HG03095 (cell line): ENCODE results near the gene NLGN2.

Source experiments
- ATAC-seq: cut with Tn5 transposase; IDR thresholded peaks from one replicate; pipeline ENCODE4 v1.9.1; 2021; ENCODE audit warnings: moderate library complexity; ENCODE audit not compliant: unreplicated experiment

NLGN2 gene

DNA sequence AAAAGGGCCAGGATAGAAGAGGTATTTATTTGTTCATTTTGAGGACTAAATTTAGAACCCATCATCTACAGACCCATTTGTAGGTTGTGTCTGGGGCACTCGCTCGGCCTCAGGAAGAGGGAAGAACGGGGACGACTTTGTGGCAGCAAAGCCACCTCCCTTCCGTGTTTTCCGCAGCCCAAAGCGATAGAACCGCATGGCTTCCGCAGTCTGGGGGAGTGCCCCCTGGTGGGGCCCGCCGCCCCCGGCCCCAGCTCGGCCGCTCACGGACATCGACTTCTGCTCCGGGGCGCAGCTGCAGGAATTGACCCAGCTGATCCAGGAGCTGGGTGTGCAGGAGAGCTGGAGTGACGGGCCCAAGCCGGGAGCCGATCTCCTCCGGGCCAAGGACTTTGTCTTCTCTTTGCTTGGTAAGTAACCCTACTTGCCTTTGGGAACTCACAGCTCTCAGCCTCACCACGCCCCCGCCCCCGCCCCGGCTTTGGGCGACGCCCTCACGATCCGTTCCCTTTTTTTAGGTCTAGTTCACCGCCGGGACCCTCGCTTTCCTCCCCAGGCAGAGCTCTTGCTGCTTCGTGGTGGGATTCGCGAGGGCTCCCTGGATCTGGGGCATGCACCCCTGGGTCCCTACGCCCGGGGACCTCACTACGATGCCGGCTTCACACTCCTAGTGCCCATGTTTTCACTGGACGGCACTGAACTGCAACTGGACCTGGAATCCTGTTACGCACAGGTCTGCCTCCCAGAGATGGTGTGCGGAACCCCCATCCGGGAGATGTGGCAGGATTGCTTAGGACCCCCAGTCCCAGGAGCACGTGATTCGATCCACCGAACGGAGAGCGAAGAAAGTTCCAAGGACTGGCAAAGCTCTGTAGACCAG is 28.3 kb downstream of the NLGN2 start:
- ATAC-seq, result peak; percentile 23

DNA sequence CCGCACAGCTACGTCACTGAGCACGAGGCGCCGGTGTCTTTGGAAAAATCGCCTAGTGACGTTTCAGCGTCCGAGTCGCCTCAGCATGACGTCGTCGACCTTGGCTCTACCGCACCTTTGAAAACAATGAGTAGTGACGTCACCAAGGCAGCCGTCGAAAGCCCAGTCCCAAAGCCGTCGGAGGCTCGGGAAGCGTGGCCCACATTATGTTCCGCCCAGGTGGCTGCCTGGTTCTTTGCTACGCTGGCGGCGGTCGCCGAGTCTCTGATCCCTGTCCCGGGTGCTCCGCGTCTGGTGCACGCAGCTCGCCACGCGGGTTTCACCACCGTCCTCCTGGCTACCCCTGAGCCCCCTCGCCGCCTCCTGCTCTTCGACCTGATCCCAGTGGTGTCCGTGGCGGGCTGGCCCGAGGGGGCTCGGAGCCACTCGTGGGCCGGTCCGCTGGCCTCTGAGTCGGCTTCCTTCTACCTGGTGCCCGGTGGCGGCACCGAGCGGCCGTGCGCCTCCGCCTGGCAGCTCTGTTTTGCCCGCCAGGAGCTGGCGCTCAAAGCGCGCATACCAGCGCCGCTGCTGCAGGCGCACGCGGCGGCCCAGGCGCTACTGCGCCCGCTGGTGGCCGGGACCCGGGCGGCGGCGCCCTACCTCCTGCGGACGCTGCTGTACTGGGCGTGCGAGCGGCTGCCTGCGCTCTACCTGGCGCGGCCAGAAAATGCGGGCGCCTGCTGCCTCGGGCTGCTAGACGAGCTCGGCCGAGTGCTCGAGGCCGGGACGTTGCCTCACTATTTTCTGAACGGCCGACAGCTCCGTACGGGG is 29.1 kb downstream of the NLGN2 start:
- no peak for ATAC-seq

DNA sequence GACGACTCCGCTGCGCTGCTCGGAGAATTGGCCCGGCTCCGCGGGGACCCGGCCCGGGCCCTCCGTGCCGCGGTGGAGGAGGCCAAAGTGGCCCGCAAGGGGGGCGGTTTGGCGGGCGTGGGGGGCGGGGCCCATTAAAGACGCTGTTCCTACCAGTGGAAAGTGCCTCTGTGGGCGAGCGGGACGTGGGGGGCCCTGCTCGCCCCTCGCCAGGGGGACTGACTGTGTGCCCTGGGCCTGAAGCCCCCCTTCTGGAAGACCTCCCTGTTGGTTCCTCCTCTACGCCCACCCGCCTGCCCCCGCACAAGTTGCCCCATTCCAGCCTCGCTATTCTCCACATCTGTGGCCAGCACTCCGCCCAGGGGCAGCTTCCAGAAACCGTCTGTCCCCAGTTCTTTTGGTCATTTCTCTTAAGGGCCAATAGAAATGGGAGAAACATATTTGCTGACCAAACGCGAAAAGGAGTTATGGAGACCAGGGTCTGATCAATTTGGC is 29.8 kb downstream of the NLGN2 start:
- no peak for ATAC-seq

DNA sequence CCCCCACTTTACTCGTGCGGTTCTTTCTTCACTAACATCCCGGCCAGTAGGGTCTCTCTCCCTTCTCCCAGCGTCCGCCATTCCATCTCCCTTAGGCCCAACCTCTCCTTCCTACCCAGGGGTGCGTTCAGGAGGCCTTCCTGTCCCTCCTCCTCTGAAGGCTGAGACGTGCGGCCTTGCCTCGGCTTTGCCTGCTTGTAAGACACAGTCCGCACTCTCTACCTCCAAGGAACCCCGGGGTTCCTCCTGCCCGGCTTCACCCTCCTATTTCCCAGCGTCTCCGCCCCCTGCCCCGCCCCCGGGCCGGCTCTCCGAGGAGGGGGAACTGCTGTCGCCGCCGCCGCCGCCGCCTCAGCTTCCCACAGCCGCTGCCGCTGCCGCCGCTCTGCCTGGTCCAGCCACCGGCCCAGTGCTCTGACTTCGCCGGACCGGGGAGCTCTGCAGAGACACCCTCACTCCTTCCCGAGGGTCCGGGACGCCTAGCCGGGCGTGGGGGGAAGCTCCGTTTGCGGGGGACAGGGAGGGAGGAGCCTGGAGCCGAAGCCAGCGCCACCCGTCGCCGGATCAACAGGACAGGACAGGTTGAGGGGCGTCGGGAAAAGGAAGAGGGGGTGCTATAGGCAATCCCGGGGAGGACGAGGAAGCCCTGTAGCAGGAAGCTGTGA is 30.4 kb downstream of the NLGN2 start:
- ATAC-seq, result no peak

DNA sequence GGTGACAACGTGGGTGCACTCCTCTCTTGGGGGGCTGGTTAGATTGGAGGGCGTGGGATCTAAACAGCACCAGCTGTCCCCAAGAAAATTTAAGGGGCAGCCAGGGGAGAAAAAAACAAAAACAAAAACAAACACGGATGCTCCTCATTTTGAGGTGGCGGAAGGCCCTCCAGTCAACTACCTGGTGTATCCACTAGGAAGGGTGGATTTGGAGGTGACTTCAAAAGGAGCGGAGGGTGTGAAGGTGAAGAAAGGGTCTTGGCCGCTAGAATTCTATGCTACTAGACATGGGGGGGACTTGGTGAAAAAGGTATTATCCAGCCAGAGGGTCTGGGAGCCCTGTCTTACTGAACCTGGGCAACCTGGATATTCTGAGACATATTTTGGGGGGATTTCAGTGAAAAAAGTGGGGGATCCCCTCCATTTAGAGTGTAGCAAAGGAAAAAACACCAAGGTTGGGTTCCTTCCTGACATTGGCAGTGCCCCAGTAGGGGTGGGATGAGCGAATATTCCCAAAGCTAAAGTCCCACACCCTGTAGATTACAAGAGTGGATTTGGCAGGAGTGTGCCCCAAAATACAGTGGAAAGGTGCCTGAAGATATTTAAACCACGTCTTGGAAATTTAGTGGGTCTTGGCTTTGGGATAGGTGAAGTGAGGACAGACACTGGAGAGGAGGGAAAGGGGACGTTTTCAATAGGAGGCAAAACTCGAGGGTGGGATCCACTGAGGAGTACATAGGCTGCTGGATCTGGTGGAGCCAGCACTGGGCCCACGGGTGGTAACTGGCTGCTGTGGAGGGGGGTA is 31.2 kb downstream of the NLGN2 start:
- no peak for ATAC-seq

DNA sequence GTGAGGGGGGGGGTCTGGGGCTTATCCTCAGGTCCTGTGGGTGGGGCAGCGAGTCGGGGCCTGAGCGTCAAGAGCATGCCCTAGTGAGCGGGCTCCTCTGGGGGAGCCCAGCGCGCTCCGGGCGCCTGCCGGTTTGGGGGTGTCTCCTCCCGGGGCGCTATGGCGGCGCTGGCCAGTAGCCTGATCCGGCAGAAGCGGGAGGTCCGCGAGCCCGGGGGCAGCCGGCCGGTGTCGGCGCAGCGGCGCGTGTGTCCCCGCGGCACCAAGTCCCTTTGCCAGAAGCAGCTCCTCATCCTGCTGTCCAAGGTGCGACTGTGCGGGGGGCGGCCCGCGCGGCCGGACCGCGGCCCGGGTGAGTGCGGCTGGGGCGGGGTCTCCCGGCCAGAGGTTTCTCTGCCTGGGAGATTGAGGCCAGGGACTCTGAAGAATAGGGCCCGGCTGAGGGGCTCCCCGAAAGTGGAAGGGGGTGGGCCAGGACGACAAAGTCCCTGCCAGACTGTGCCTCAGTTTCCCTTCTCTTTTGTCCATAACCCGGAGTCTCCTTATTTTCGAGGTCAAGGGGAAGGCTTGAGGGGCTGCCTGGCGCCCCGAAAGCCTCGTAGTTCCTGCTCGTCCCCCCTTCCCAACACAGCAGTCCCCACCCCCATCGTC is 31.9 kb downstream of the NLGN2 start, which contains the start of gene FGF11:
Gene FGF11 (plus strand): TSS at position 51 of the 651 bp plus-strand sequence. CDS start 109 bp downstream, at position 160.
- ATAC-seq, result no peak

DNA sequence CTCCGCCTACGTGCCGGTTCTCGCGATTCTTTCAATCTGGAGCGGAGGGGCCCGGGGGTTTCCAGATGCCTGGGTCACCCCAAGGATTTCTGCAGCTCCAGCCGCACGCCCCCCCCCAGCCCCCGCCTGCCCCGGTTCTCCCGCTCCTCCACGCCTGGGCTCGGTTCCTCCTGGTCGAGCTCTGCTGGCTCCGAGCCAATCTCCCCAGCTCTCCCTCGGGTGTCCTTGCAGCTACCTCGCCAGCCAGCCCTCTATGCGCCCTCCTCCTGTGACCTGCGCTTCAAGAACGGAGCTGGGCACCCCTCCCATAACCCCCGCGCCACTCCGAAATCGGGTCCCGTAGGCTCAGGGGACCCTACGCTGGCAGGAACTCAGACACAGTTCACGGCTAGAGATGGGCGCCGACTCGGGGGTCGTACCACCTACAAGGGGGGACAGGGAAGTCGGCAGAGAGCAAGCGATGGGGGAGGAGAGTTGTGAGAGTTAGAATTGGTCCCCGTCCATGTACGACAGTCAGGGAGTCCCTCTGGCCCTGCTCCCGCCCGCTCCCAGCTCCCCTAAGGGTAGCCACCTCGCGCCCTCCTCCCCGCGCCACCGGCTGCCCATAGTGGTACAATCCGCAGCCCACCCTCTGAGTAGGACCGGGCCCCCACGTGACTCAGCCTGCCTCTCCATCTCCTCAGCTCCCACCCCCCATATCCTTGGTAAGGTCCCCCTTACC is 32.6 kb downstream of the NLGN2 start:
- ATAC-seq, result no peak

DNA sequence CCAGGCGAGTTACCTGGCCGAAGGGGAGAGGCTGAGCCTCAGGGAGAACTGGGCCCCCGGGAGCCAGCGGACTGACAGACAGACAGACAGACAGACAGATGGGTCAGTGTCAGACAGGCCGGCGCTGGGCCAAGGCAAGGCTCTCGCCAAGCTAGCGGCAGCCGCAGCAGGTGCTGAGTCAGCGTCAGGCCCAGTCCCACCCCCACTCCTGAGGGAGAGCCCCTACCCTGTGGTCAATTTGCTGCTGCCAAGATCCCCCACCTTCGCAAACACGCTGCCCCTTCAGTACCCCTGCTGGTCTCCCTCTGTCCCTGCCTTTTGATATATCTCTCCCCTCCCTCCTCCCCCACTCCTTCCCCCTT is 33.2 kb downstream of the NLGN2 start:
- ATAC-seq, result no peak

DNA sequence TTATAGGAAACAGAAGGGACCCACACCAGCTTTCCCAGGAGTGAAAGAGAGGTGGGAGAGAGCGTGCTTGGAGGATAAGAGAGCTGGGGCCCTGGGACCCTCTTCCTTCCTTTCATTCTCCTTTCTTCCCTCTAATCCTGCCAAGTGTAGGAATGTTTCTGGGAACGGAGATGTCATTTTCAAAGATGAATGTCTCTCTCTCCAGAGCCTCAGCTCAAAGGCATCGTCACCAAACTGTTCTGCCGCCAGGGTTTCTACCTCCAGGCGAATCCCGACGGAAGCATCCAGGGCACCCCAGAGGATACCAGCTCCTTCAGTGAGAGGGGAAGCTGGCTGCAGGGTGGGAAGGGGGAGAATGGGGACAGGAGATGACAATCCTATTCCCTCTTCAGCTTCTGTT is 33.6 kb downstream of the NLGN2 start:
- ATAC-seq, result no peak

DNA sequence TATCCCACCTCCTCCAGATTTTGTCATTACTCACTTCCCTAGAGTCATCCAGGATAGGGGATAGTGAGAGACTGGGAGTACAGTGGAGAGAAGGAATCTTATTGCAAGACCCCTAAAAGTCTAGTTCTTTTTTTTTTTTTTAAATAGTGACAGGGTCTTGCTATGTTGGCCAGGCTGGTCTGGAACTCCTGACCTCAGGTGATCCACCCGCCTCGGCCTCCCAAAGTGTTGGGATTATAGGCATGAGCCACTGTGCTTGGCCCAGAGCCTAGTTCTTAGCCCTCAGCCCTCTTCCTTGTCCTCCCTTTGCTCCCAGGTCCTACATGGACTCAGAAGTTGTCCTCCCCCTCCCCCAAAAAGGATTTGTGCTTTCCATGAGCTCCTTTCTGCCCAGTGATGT is 34.5 kb downstream of the NLGN2 start:
- ATAC-seq, result no peak

DNA sequence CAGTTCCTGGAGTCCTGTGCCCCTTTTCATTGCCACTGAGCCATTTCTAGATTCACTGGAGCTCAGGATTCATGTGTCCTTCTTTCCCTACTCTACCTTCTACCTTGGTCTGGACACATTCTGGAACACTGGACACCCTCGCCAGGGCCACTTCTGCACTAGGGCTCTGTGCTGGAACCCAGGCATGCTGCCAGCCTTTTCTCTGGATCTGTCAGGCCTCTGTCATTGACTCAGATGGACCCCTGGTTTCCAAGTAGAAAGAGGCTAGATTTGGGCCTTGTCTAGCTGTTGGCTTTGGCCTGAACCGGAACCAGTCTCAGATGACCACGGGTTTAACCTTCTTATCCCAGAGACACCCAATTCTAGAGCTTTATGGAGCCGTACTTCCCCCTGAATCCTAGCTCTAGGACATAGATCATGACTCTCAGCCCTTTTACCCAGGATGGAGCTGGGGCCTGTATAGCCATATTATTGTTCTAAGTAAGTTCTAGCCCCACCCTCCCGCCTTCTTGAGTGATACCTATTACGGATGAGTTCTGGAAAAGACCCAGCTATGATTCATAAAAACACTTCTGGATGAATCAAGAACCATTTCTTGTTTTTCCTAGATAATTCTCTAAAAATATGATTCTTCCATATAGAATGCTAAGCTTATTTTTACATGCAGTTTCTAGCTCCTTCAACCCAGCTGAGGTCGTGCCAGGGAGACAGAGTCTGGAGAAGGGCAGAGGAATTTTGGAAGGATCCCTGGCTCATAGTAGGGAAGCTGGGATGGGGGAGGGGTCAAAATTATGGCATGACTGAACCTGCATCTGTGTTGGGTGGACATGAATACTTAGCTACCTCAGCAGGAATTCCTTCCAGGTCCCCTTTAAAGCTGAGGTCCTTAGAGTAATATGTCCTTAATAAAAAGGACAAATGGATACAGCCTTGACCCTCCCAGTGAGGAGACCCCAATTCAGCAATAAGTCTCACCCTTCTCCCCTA is 36.1 kb downstream of the NLGN2 start:
- no peak for ATAC-seq

DNA sequence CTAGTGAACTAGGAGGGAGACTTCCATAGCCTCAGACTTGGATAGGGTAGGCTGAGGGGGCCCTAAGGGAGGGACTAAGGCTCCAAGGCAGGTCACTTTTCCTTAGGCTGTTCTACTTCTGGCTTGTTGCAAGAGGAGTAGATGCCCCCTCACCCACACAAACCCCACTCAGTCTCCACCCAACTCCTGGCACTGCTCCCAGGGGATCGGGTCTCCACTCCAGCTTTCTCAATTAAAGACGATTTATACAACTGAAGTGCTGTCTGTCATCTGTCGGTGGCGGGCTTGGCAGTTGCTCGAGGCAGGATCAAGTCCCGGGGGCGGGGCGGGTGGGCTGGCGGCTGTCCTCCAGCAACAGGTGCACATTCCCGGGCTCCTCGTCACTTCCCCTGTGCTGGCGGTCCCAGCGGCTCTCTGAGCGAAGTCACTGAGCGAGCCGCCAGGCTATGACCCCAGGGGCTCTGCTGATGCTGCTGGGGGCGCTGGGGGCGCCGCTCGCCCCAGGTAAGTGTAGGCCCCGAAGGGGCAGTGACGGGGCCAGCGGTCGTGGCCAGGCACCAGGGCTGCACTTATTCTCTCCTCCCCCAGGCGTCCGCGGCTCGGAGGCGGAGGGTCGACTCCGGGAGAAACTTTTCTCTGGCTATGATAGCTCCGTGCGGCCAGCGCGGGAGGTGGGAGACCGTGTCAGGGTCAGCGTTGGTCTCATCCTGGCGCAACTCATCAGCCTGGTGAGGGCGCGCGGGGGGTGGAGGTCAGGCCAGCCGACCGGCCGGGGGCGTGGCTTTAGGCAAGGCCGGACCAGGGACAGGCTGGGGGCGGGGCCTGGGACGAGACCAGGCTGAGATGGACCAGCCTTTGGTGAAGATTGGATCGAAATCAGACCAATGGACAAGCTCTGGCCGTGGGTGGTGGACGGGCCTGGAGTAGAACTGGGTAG is 37.3 kb downstream of the NLGN2 start, which contains the start of gene CHRNB1:
Gene CHRNB1 (plus strand): TSS at position 380 of the 937 bp plus-strand sequence. CDS start 67 bp downstream, at position 447.
- no peak for ATAC-seq

DNA sequence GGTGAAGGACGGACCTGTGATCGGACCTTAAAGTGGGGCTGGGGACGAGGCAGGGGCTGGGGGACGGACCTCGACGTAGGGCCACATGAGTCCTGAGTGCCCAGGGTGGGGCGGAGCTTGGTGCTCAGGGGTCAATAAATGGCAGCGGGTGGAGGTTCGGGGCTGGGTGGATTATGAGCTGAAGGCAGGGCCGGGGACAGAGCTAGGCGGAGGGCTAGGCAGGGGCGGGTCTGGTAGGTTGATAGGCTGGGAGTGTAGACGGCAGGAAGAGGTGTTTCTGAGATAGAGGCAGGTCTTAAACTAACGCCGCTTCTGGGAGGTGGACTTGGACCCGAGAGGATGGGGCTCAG is 37.9 kb downstream of the NLGN2 start:
- ATAC-seq, result no peak

DNA sequence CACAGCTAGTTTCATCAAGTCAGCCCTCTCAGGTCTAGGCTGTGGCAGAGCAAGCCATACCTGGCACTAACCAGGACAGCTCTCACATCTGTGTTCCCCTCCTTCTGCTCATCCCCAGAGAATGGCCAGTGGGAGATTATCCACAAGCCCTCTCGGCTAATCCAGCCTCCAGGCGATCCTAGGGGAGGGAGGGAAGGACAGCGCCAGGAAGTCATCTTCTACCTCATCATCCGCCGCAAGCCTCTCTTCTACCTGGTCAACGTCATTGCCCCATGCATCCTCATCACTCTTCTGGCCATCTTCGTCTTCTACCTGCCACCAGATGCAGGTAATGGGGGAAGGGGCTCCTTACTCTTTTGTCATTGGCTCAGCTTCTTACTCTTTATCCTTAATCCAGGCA is 40.8 kb downstream of the NLGN2 start:
- ATAC-seq, result no peak

DNA sequence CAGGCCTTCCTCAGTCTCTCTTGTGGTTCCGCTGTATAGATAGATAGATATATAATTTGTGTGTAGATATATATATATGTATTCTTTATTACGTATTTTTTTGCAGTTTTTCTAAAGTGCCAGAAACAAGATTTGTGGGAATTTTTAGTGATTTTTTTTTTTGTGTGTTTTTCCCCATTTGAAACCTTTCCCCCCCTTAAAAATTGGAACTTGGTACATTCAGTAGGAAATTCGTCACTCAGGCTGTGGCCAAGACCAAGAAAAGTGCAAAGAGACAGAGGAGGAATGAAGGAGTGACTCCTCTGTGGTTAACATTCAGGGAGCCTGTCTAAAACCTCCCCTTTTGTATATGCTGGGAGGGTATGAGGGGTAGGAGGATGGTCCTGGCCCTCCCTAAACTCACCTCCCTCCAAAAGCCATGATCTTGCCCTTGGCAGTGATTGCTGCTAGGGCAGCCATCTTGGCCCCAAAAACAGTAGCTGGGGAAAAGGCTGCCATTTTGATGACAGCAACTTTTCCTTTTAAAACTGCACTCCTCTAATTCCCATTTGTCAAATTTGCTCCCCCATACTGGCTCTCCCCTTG is 52.4 kb downstream of the NLGN2 start:
- ATAC-seq, result no peak

DNA sequence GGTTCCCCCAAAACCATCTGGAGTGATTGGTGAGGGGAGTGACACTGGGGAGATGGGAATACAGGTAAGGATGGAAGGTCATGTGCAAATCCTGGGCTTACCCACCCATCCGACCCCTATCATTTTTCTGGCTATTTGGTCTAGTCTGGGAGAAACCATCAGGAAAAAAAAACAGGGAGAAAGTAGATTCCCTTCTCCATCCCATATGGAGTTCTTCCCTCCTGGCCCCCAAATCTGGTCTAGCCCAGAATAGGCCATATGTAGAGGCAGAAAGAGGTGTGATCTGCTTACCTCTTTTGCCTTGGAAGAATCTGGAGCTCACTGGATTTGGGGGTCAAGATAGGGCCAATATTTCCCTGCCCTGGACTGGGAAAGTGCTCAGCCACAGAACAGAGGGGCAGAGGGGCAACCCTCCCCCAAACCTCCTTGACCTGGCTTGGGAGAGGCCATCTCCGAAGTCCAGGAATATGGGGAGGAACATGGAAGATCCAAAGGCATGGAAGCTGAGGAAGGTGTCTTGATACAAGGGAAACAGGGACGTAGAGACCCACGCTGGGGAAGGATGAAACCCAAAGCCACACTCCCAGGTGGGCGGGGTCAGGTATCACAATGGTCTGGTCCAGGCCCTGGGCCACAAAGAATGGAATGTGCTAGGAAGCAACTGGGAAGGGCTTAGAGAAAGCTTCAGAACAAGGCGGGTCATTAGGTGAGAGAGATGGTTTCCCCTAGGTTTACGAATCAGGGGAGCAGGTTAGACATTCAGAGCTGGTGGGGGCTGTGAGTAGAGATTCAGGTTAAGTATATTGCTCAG is 53.4 kb downstream of the NLGN2 start:
- ATAC-seq, result no peak
